Limb (tissue), 2 donors: ENCODE data around the gene PTPN13.

ENCODE experiments used
- DNase-seq, 2 donors: peaks; one replicate each; pipeline ENCODE4 v3.0.0-alpha.2; 2016; ENCODE audit errors: extremely low spot score in 2 of 2

Gene PTPN13

GRCh38 chr4:86818841-86819240, 224.7 kb downstream of the PTPN13 start:
- DNase-seq = no peak

- no peak for DNase-seq
These were observed 225.4 kb downstream of the PTPN13 start for GRCh38 chr4:86819561-86819960.

- no peak for DNase-seq
These were observed 227.0 kb downstream of the PTPN13 start for GRCh38 chr4:86821151-86821550.

GRCh38 chr4:86822136-86822535, 228.0 kb downstream of the PTPN13 start:
- no peak for DNase-seq

GRCh38 chr4:86825511-86825910, 231.4 kb downstream of the PTPN13 start:
- no peak for DNase-seq

GRCh38 chr4:86831262-86832130, 237.4 kb downstream of the PTPN13 start:
- no peak for DNase-seq

- no peak for DNase-seq
These were observed 239.5 kb downstream of the PTPN13 start for GRCh38 chr4:86833615-86834014.

- no peak for DNase-seq
These were observed 240.8 kb downstream of the PTPN13 start for GRCh38 chr4:86834901-86835300.

GRCh38 chr4:86835677-86836076, 241.6 kb downstream of the PTPN13 start:
- DNase-seq = no peak

GRCh38 chr4:86837691-86838503, 243.8 kb downstream of the PTPN13 start:
- DNase-seq = no peak

- DNase-seq = no peak
These were observed 246.7 kb downstream of the PTPN13 start for GRCh38 chr4:86840858-86841257.

GRCh38 chr4:86841309-86841708, 247.2 kb downstream of the PTPN13 start:
- no peak for DNase-seq

GRCh38 chr4:86845593-86845992, 251.5 kb downstream of the PTPN13 start:
- DNase-seq = no peak

GRCh38 chr4:86846921-86847320, 252.8 kb downstream of the PTPN13 start:
- no peak for DNase-seq

- DNase-seq = peak in 1 of 2 donors; percentile 29
These were observed 253.5 kb downstream of the PTPN13 start for GRCh38 chr4:86847571-86847970.

- no peak for DNase-seq
These were observed 254.0 kb downstream of the PTPN13 start for GRCh38 chr4:86848136-86848535.

- no peak for DNase-seq
These were observed 254.9 kb downstream of the PTPN13 start, which contains the start of gene SLC10A6 for GRCh38 chr4:86848732-86849619. Gene SLC10A6 (minus strand): TSS chr4:86849384. CDS start chr4:86849115, 269 bp downstream.

GRCh38 chr4:86853209-86853608, 259.1 kb downstream of the PTPN13 start:
- no peak for DNase-seq

- DNase-seq = no peak
These were observed 261.5 kb downstream of the PTPN13 start for GRCh38 chr4:86855572-86855971.

GRCh38 chr4:86856896-86857295, 262.8 kb downstream of the PTPN13 start:
- DNase-seq = no peak

- no peak for DNase-seq
These were observed 263.4 kb downstream of the PTPN13 start for GRCh38 chr4:86857341-86858052.
